GM10248 (cell line): ENCODE data around the gene PPM1G.

ENCODE experiments used
- CTCF ChIA-PET: fragments of 300-600 bp; sonication (Branson Sonifier 250); formaldehyde crosslinking; extraction: SDS; loops from one replicate; lab custom pipeline; 2021; ENCODE audit warnings: antibody characterized with exemption; lab: Yijun Ruan, JAX
- POLR2A ChIA-PET: fragments of 350-650 bp; sonication (Branson Sonifier 250); formaldehyde crosslinking; extraction: SDS; loops from one replicate; lab custom pipeline; 2020; ENCODE audit warnings: antibody characterized with exemption; lab: Yijun Ruan, JAX
- DNase-seq: peaks from one replicate; pipeline ENCODE4 v3.0.0; 2012; ENCODE audit errors: extremely low spot score
- TF ChIP-seq, protein P1 (sequence below): IDR thresholded peaks from 2 replicates; pipeline ENCODE4 v1.5.1; 2012; ENCODE audit warnings: mild to moderate bottlenecking, low read depth; ENCODE audit errors: extremely low read depth, missing control alignments, control extremely low read depth

Gene PPM1G

DNA sequence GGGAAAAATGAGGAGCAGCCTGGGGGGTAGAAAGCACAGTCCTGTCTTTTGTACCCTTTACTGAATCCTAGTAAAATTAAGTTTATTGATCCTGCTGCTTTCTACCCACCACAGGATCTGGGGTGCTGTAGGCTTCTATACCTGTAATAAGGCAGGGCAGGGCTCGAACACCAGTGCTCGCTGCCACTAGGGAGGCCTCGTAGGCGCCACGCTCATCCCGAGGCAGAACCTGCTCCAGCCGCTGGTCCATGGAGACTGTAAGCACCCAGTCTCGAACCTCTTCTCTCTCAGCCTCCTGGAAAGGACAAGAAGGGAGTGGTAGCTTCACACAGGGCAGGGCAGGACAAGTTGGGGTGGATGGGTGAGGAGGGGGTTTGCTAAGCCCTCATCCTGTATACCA, 35.8 kb upstream of the PPM1G start:
- DNase-seq, result no peak
- ChIA-PET CTCF (interaction anchor here (1.2 to 1.6 kb wide), 3 partner anchors 14 to 237 kb away, joined by 3 to 8 read pairs (median 4); no protein-coding TSS in a partner anchor), POLR2A (no interaction called here)
- TF ChIP-seq, protein P1, sequence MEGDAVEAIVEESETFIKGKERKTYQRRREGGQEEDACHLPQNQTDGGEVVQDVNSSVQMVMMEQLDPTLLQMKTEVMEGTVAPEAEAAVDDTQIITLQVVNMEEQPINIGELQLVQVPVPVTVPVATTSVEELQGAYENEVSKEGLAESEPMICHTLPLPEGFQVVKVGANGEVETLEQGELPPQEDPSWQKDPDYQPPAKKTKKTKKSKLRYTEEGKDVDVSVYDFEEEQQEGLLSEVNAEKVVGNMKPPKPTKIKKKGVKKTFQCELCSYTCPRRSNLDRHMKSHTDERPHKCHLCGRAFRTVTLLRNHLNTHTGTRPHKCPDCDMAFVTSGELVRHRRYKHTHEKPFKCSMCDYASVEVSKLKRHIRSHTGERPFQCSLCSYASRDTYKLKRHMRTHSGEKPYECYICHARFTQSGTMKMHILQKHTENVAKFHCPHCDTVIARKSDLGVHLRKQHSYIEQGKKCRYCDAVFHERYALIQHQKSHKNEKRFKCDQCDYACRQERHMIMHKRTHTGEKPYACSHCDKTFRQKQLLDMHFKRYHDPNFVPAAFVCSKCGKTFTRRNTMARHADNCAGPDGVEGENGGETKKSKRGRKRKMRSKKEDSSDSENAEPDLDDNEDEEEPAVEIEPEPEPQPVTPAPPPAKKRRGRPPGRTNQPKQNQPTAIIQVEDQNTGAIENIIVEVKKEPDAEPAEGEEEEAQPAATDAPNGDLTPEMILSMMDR, result no peak

DNA sequence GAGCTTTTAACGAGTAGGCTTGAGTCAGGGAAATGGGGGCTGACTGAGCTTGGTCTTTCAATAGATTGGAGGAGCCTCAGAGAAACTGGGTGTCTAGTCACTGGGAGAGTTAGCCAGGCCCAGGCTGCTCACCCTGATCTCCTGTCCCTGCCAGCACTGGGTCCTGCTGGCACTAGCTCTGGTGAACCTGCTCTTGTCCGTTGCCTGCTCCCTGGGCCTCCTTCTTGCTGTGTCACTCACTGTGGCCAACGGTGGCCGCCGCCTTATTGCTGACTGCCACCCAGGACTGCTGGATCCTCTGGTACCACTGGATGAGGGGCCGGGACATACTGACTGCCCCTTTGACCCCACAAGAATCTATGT, 33.5 kb upstream of the PPM1G start:
- DNase-seq, result no peak
- TF ChIP-seq, protein P1, result no peak
- ChIA-PET POLR2A (no interaction called here), CTCF (interaction anchor here (0.8 kb wide), 1 partner anchor 240 kb away, joined by 3 read pairs; no protein-coding TSS in a partner anchor)

DNA sequence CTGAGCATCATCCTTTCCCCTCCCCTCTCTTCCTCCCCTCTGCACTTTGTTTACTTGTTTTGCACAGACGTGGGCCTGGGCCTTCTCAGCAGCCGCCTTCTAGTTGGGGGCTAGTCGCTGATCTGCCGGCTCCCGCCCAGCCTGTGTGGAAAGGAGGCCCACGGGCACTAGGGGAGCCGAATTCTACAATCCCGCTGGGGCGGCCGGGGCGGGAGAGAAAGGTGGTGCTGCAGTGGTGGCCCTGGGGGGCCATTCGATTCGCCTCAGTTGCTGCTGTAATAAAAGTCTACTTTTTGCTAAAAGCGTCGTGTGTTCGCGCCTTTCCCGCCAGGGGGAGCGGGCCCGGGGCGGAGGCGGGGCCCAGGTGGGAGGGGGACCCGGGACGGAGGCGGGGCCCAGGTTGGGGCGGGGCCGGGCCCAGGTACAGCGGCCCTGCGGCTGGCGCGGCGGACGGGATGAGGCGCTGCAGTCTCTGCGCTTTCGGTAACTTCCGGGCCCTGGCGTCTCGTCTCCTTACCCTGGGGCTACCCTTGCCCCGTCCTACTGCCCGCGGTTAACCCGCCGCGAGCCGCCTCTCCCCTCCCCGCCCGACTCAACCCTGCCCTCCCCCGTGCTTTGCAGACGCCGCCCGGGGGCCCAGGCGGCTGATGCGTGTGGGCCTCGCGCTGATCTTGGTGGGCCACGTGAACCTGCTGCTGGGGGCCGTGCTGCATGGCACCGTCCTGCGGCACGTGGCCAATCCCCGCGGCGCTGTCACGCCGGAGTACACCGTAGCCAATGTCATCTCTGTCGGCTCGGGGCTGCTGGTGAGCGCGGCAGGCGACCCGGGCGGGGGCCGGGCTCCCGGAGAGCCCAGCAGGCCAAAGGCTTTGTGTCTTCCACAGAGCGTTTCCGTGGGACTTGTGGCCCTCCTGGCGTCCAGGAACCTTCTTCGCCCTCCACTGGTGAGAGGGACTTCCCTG, 32.8 kb upstream of the PPM1G start, which contains the start of gene KRTCAP3:
Gene KRTCAP3, plus strand, starts transcription at position 424 of the 962 bp plus-strand sequence. Its CDS starts 32 bp downstream, at position 456.
- ChIA-PET POLR2A (no interaction called here), CTCF (interaction anchor here (0.8 to 5.4 kb wide), 3 partner anchors 11 to 241 kb away, joined by 3 to 26 read pairs (median 3); partner anchors contain the start of gene NRBP1)
- peak; percentile 82 for DNase-seq
- TF ChIP-seq, protein P1, result no peak

DNA sequence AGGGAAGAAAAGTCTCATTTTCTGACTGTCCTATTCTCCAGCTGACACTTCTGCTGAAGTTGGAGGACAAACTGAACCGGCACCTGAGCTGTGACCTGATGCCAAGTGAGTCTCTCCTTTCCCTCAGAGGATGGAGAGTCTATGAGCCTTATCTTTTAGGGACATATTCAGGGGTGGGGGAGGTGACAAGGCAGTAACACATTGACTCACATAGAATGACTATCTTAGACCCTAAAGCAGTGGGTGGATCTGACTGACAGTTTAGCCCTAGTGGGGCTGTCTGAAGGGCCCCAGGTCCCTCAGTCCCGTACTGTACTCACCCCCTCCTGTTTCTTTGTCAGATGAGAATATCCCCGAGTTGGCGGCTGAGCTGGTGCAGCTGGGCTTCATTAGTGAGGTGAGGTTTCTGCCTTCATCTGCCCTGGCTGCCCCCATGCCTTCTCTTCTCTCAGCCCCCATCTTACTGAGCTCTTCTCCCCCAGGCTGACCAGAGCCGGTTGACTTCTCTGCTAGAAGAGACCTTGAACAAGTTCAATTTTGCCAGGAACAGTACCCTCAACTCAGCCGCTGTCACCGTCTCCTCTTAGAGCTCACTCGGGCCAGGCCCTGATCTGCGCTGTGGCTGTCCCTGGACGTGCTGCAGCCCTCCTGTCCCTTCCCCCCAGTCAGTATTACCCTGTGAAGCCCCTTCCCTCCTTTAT, 32.0 kb upstream of the PPM1G start:
- CTCF ChIA-PET, result interaction anchor here (1.1 to 5.4 kb wide), 2 partner anchors 11 to 12 kb away, joined by 3 to 26 read pairs; partner anchors contain the start of gene NRBP1
- TF ChIP-seq, protein P1, result no peak
- POLR2A ChIA-PET, result no interaction called here
- no peak for DNase-seq

DNA sequence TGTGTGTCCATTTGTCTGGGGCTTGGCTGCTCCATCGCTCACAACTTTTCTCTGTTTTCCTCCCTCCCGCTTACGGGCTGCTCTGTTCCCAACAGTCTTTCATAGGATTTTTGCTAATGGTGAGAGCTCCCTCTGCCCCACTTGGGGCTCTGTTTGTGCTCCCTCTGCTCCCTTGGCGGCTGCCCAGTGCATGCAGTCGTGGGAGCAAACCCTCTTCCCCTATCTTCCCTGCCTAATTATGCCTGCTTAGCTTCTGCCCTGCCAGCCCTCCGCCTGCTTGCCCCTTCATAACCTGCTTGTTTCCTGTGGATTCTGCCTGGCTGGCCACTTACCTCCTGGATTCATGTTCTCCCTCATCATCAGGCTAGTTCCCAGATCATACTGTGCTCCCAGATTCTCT, 26.2 kb upstream of the PPM1G start:
- CTCF ChIA-PET, result no interaction called here
- POLR2A ChIA-PET, result no interaction called here
- DNase-seq, result no peak
- TF ChIP-seq, protein P1, result no peak

DNA sequence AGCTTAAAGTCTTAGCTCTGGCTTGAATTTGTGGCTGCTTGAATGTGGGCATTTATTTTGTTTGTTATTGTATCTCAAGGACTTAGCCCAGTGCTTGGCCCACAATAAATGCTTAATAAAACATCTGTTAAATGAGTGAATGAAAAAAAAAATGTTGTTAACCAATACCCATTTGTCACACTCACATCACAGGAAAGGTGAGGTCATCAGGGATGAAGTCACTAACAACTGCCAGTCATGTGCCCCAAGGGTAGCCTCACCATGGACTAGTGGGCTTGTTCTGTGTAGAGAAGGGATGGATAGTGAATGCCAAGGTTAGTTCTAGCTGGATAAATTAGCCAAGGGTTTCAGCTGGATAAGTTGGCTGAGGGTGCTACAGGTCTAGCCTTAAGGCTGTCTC, 22.0 kb upstream of the PPM1G start:
- ChIA-PET CTCF (interaction anchor here (0.9 to 3.1 kb wide), 13 partner anchors 8 to 252 kb away, joined by 3 to 26 read pairs (median 4); partner anchors contain the start of gene EIF2B4), POLR2A (no interaction called here)
- TF ChIP-seq, protein P1, result no peak
- DNase-seq, result no peak
